Gastroesophageal sphincter (tissue), 4 donors: ENCODE measurements around the gene IKZF1. TPM values are rescaled to one million over a fixed set of nuclear protein-coding genes. Genes with fewer than 3 reads are reported as not detected.

ENCODE experiments used
- ATAC-seq: fragments of 150-250 bp; one replicate; pipeline ENCODE4 v1.9.1; 2016; ENCODE audit warnings: mild to moderate bottlenecking, moderate library complexity
- H3K27ac ChIP-seq, 4 donors: fragments of 200-600 bp; sonication (generic) in 3 of 4; 1 replicate in 3 of 4; 2 replicates in 1 of 4; pipeline ENCODE4 v1.5.1; 2016 to 2019
- H3K27me3 ChIP-seq: fragments of 200-600 bp; sonication (generic); one replicate; pipeline ENCODE4 v1.5.1; 2019
- H3K36me3 ChIP-seq, 2 donors: fragments of 200-600 bp; sonication (generic); one replicate each; pipeline ENCODE4 v1.5.1; 2019; ENCODE audit warnings: control low read depth in 1 of 2
- H3K4me1 ChIP-seq, 3 donors: fragments of 200-600 bp; sonication (generic); 1 replicate in 2 of 3; 2 replicates in 1 of 3; pipeline ENCODE4 v1.5.1; 2016 to 2019; ENCODE audit warnings: control low read depth in 2 of 3
- H3K4me3 ChIP-seq, 2 donors: fragments of 200-600 bp; sonication (generic); one replicate each; pipeline ENCODE4 v1.5.1; 2019; ENCODE audit warnings: mild to moderate bottlenecking in 1 of 2, moderate library complexity in 1 of 2
- H3K9me3 ChIP-seq, 3 donors: fragments of 200-600 bp; sonication (generic); one replicate each; pipeline ENCODE4 v1.5.1; 2017 to 2019; ENCODE audit warnings: control low read depth in 2 of 3
- EP300 ChIP-seq: sonication (generic); formaldehyde crosslinking; IDR thresholded peaks from one replicate; pipeline ENCODE4 v1.6.1; 2017; ENCODE audit warnings: antibody characterized with exemption, mild to moderate bottlenecking
- POLR2A ChIP-seq, 2 donors: fragments of 450-650 bp; IDR thresholded peaks; one replicate each; pipeline ENCODE4 v1.6.1; 2017; ENCODE audit warnings: antibody characterized with exemption in 2 of 2, mild to moderate bottlenecking in 2 of 2, moderate library complexity in 1 of 2
- POLR2AphosphoS5 ChIP-seq: sonication (generic); formaldehyde crosslinking; IDR thresholded peaks from one replicate; pipeline ENCODE4 v1.6.1; 2017; ENCODE audit warnings: antibody characterized with exemption
- WGBS, 2 donors: methylation state at CpG; one replicate each; pipeline ENCODE4 v1.1.5; 2018; ENCODE audit warnings: low coverage in 1 of 2; 5-methylcytosine and 5-hydroxymethylcytosine counted together
- total RNA-seq, 4 donors: library from RNA; depleted of rRNA; stranded (reverse); fragments of >200 nt; gene quantifications; one replicate each; pipeline ENCODE4 v1.1.0, GENCODE V29; 2016
- TF ChIP-seq, protein P1 (sequence below), 4 experiments: fragments of 200-600 bp in 2 of 4; fragments of 450-650 bp in 2 of 4; sonication (generic) in 1 of 4; IDR thresholded peaks; one replicate each; pipeline ENCODE4 v1.5.1; 2017 to 2019; ENCODE audit warnings: antibody characterized with exemption in 4 of 4, mild to moderate bottlenecking in 2 of 4, moderate library complexity in 2 of 4

Gene IKZF1
- total RNA-seq, 4 donors from 2014 or later = 2.5 to 14.1 (median 5.9) TPM

DNA sequence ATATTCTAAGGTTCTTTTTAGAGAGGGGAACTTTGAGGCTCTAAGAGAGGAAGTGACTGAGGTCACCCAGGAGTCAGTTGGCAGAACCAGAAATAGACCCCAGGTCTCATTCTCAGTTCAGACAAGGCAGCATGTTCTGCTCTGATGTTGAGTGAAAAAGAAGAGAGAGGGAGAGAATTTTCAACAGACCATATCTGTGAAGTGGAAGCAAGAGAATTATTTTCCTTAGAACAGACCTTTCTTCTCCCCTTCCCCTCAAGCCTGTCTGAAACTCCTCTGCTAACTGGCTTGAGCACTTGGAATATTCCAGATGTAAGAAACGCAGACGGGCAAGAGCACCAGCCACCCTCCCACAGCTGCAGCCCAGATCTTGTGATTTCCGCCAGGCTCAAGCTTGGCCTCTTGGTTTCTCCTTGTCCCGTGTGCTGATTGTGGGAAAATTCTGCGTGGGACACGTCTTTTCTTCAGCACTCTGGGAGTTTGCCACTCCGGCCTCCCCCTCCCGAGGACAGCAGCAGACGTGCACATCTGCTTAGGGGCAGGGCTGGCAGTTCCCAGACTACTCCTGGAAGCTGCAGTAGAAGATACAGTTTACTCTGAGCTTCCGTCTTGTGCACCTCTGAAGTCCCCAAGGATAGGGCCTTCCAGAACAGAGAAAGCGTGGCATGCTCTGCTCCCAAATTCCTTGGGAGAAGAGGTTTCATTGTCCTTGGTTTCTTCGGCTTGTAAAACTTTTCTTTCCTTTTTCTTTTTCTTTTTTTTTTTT, 22.7 kb upstream of the IKZF1 start:
- Histone ChIP-seq H3K9me3 (no peaks in the 10 kb centered on the region), H3K4me3 (no peak overlapping the region), H3K27me3 (peaks cover 6% of the 10 kb centered on the region), H3K36me3 (no peaks in the 10 kb centered on the region), H3K4me1 (no peaks in the 10 kb centered on the region), H3K27ac (no peak overlapping the region)
- TF ChIP-seq, protein P1, sequence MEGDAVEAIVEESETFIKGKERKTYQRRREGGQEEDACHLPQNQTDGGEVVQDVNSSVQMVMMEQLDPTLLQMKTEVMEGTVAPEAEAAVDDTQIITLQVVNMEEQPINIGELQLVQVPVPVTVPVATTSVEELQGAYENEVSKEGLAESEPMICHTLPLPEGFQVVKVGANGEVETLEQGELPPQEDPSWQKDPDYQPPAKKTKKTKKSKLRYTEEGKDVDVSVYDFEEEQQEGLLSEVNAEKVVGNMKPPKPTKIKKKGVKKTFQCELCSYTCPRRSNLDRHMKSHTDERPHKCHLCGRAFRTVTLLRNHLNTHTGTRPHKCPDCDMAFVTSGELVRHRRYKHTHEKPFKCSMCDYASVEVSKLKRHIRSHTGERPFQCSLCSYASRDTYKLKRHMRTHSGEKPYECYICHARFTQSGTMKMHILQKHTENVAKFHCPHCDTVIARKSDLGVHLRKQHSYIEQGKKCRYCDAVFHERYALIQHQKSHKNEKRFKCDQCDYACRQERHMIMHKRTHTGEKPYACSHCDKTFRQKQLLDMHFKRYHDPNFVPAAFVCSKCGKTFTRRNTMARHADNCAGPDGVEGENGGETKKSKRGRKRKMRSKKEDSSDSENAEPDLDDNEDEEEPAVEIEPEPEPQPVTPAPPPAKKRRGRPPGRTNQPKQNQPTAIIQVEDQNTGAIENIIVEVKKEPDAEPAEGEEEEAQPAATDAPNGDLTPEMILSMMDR (IDR thresholded peaks at IDR 0.05) = no peak
- TF ChIP-seq POLR2A (IDR thresholded peaks at IDR 0.05) (no peak), EP300 (no peak), POLR2AphosphoS5 (no peak)
- no peak for ATAC-seq
- WGBS, 2 donors = 82 to 84% methylated on average over 5 to 9 of the region's 12 CpGs

DNA sequence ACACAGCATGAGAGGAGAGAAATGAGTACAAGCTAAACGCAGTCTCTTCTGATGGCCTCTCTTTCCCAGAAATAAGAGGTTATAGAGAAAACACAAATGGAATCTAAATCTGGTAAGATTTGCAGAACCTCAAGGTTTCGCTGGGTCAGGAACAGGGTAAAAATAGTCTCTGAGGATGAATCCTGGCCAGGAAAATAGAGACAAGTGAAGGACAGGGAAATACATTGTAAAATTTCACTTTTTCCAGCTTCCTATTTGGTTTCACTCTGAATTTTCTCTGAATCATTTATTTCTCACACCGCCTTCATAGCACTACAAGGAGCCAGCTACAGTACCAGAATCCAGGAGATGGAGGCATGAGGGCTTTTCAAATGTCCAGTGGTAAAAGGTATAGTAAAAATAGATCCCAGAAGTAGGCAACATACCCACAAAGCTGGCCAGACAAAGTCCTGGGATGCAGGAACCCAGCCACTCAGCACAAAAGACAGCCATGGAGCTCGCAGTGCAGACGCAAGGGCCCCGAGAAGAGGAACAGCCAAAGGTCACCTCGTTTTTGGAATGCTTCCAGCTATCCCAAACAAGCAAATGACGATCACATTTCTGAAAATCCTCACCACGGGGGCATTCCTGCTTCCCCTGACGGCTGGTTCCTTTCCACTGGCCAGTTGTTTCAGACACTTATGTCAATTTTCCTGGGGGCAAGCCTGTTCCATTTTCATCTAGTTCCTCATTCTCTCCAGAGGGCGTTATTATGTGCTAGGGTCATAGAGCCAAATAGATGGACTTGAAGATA, 21.5 kb upstream of the IKZF1 start:
- 46 to 58% methylated on average over 10 to 11 of the region's 11 CpGs for WGBS, 2 donors
- no peaks in the 10 kb centered on the region for H3K9me3 ChIP-seq
- TF ChIP-seq POLR2AphosphoS5 (no peak), POLR2A (IDR thresholded peaks at IDR 0.05) (no peak), EP300 (no peak)
- TF ChIP-seq, protein P1 (IDR thresholded peaks at IDR 0.05) = no peak
- H3K27me3 ChIP-seq = peaks cover 6% of the 10 kb centered on the region
- ATAC-seq = peak; percentile 25
- H3K36me3 ChIP-seq = no peaks in the 10 kb centered on the region
- no peak overlapping the region for H3K4me3 ChIP-seq
- H3K4me1 ChIP-seq = no peaks in the 10 kb centered on the region
- H3K27ac ChIP-seq = no peak overlapping the region

- TF ChIP-seq, protein P1 (IDR thresholded peaks at IDR 0.05) = no peak
- no peak for TF ChIP-seq POLR2A (IDR thresholded peaks at IDR 0.05)
- no peak for TF ChIP-seq POLR2AphosphoS5
- no peak for TF ChIP-seq EP300
- 59 to 84% methylated on average over 4 of the region's 4 CpGs for WGBS, 2 donors
- peaks cover 6% of the 10 kb centered on the region for H3K27me3 ChIP-seq
- no peaks in the 10 kb centered on the region for H3K9me3 ChIP-seq
- H3K27ac ChIP-seq = no peak overlapping the region
- no peak overlapping the region for H3K4me3 ChIP-seq
- no peaks in the 10 kb centered on the region for H3K36me3 ChIP-seq
- no peaks in the 10 kb centered on the region for H3K4me1 ChIP-seq
- no peak for ATAC-seq
Measured at GRCh38 chr7:50283731-50284130, 20.8 kb upstream of the IKZF1 start.

DNA sequence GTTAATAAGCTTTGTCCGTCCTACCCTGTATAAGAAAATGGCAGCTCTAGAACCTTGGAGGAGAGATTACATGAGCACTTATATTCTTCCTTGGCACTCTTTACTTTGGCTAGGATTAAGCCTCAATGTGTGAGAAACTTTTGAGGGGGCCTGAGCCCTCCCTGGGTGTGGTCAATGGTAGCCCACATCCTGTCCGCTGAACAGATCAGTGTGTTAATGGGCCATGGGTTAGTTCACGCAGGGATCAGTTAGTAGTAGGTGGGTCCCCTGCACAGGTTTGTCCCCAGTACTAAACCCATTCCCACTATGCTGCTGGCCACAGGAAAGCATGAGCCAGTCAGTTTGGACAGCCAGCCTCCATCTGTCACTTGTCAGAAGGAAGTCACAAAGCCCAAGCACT, 20.2 kb upstream of the IKZF1 start:
- 89 to 100% methylated on average over 1 to 2 of the region's 3 CpGs for WGBS, 2 donors
- TF ChIP-seq, protein P1 (IDR thresholded peaks at IDR 0.05) = no peak
- TF ChIP-seq POLR2AphosphoS5 = no peak
- TF ChIP-seq POLR2A (IDR thresholded peaks at IDR 0.05) = no peak
- TF ChIP-seq EP300 = no peak
- peaks cover 6% of the 10 kb centered on the region for H3K27me3 ChIP-seq
- H3K4me1 ChIP-seq = no peaks in the 10 kb centered on the region
- no peaks in the 10 kb centered on the region for H3K9me3 ChIP-seq
- no peak overlapping the region for H3K27ac ChIP-seq
- H3K4me3 ChIP-seq = no peak overlapping the region
- no peaks in the 10 kb centered on the region for H3K36me3 ChIP-seq
- ATAC-seq = no peak

- WGBS, 2 donors = 50 to 66% methylated on average over 2 to 3 of the region's 4 CpGs
- H3K4me1 ChIP-seq = no peaks in the 10 kb centered on the region
- H3K4me3 ChIP-seq = no peak overlapping the region
- TF ChIP-seq POLR2A (IDR thresholded peaks at IDR 0.05) = no peak
- TF ChIP-seq, protein P1 (IDR thresholded peaks at IDR 0.05) = no peak
- TF ChIP-seq POLR2AphosphoS5 = no peak
- no peak for TF ChIP-seq EP300
- H3K36me3 ChIP-seq = no peaks in the 10 kb centered on the region
- ATAC-seq = no peak
- no peak overlapping the region for H3K27ac ChIP-seq
- H3K9me3 ChIP-seq = no peaks in the 10 kb centered on the region
- H3K27me3 ChIP-seq = peaks cover 6% of the 10 kb centered on the region
Measured at GRCh38 chr7:50285269-50285668, 19.2 kb upstream of the IKZF1 start.
